ENCODE measurements around the gene SPATA2.

GRCh38 chr20:49868964-49869363, 46.4 kb downstream of the SPATA2 start:
- no peak for TF ChIP-seq ZNF565 (CRISPR knock-in tag; conservative IDR thresholded peaks at IDR 0.05; ENCODE audit: low read depth)
- TF ChIP-seq ARNTL (CRISPR knock-in tag; IDR thresholded peaks at IDR 0.05; ENCODE audit: borderline replicate concordance, low read depth), result no peak
- TF ChIP-seq ZFP3 (CRISPR knock-in tag; IDR thresholded peaks at IDR 0.05), result no peak
- TF ChIP-seq ZNF70 (CRISPR knock-in tag; IDR thresholded peaks at IDR 0.05), result no peak
- no peak for TF ChIP-seq ESRRG (CRISPR knock-in tag; IDR thresholded peaks at IDR 0.05)
- TF ChIP-seq CREB5 (CRISPR knock-in tag; IDR thresholded peaks at IDR 0.05; ENCODE audit: low read depth), result no peak
- no peak for TF ChIP-seq RARB (CRISPR knock-in tag; IDR thresholded peaks at IDR 0.05)
- TF ChIP-seq PATZ1 (CRISPR knock-in tag; IDR thresholded peaks at IDR 0.05; ENCODE audit: borderline replicate concordance), result no peak
- no peak for TF ChIP-seq ZFP30 (CRISPR knock-in tag; IDR thresholded peaks at IDR 0.05)
- no peak for TF ChIP-seq PPARA (CRISPR knock-in tag; IDR thresholded peaks at IDR 0.05; ENCODE audit: borderline replicate concordance)
- no peak for TF ChIP-seq TOX (CRISPR knock-in tag; IDR thresholded peaks at IDR 0.05; ENCODE audit: borderline replicate concordance)
